ENCODE data around the gene CELF4.

The CELF4 gene

DNA sequence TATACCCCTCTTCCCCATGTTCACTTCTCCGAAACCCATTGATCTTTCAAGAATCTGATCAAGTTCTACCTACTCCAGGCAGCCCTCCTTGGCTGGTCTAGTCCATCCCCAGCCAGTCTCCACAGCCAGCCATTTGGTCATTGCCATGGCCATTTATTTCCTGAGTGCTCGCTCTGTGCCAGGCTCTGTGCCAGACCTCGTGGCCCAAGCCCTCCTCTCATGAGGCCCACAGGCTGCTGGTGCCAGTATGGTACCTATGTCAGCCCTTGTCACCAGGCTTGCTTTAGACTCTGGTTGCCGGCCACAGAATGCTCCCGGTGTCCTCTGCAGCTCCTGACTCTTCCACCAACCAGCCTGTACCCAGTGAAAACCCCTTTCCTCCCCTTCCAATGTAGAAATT lies 78.8 kb downstream of the CELF4 start:
- H3K4me3 ChIP-seq (ENCODE audit: low read length), result no peak overlapping the region
- peaks cover 5% of the 10 kb centered on the region; the same call in 1 of the 2 replicates for H3K27me3 ChIP-seq (ENCODE audit: control insufficient read depth, insufficient read depth, low read length)
- DNase-seq (ENCODE audit: low read depth, low spot score), result no peak
- peaks cover 19% of the 10 kb centered on the region for H3K4me1 ChIP-seq (ENCODE audit: control insufficient read depth, insufficient read depth, low read length)
- no peaks in the 10 kb centered on the region for H3K36me3 ChIP-seq (ENCODE audit: control insufficient read depth, insufficient read depth, low read length)
- no CpG with 5 or more reads among the region's 5 CpGs for WGBS (ENCODE audit: insufficient coverage, insufficient read length)
- H3K9me3 ChIP-seq (ENCODE audit: control insufficient read depth, insufficient read depth, low read length), result no peaks in the 10 kb centered on the region
- no peak overlapping the region for H3K27ac ChIP-seq (ENCODE audit: low read length)

DNA sequence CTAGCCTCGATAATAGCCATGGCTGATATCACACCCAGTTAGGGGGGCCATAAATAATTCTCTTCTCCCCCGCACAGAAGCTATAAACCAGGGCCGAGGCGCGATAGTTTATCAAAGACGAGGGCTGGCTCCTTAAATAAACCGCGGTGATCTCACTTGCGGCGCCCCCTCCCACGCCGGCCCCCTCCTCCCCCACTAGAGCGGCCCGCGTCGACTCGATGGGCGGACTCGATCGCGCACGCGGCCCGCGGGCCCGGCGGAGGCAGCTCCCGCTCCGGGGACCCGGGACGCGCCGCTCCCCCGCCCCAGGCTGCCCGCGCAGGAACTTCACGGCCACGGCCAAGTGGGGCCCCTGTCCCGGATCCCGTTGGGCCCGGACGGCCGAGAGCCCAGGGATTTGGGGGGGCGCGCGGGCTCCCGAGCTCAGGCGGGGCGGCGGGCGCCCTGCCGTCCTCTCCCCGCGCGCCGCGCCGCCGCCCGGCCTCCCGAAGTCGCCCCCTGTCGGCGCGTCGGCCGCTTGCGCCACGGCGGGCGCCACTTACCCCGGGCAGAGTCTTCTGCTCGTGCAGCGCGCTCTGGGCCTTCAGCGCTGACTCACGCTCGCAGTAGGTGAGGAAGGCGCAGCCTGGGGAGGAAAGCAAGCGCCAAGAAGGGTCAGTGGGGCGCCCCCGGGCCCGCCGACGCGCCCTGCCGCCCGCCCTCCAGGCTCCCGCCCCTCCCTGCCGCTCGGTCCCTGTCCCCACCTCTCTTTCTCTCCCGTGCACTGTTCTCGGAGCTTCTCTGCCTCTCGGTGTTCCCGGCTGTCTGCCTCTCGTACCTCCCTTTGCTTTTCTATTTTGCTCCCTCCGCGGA lies 80.4 kb downstream of the CELF4 start:
- Histone ChIP-seq H3K4me3 (ENCODE audit: low read length) (peak overlapping the region; percentile 45; the same call in 1 of the 2 replicates), H3K27me3 (ENCODE audit: control insufficient read depth, insufficient read depth, low read length) (peaks cover 5% of the 10 kb centered on the region; the same call in 1 of the 2 replicates), H3K27ac (ENCODE audit: low read length) (no peak overlapping the region), H3K9me3 (ENCODE audit: control insufficient read depth, insufficient read depth, low read length) (no peaks in the 10 kb centered on the region), H3K4me1 (ENCODE audit: control insufficient read depth, insufficient read depth, low read length) (peaks cover 9% of the 10 kb centered on the region), H3K36me3 (ENCODE audit: control insufficient read depth, insufficient read depth, low read length) (no peaks in the 10 kb centered on the region)
- no peak for DNase-seq (ENCODE audit: low read depth, low spot score)
- WGBS (ENCODE audit: insufficient coverage, insufficient read length), result no CpG with 5 or more reads among the region's 98 CpGs

DNA sequence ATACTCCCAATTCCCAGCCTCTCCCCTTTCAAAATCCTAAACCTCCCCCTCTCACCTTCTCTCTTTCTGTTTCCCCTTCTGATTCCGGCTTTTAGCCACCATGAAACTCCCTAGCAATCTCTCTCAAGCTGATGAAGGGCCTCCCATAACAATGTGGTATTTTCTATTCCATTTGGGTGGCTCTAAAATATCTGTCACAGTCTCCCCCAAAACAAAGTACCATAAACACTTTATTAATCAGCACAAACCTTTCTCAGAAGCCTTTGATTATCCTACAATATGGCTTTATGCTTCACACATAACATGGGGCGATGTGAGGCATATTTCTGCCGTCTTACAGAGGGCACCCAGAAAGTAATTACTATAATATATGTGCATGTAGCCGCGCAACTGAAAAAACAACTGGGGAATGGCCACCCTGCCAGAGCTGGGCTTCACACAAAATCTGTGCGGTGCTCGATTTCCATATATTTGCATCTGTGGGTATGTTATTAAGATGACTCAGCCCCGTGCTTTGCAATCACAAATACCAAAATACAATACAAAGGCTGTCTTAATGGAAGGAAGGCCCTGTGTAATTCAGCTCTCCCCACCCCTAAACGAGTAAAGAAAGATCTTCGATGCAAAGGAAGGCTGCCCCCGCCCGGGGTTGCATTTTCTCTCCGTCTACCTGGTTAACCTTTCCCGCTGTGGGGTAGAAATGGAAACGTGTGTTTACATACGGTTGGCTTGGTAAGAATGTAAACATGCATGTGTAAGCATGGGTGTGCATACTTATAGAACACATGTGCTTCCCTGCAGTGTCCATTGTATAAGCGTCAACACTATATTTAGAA lies 81.4 kb downstream of the CELF4 start:
- no peak for DNase-seq (ENCODE audit: low read depth, low spot score)
- Histone ChIP-seq H3K27me3 (ENCODE audit: control insufficient read depth, insufficient read depth, low read length) (peaks cover 5% of the 10 kb centered on the region; the same call in 1 of the 2 replicates), H3K27ac (ENCODE audit: low read length) (no peak overlapping the region), H3K36me3 (ENCODE audit: control insufficient read depth, insufficient read depth, low read length) (no peaks in the 10 kb centered on the region), H3K9me3 (ENCODE audit: control insufficient read depth, insufficient read depth, low read length) (no peaks in the 10 kb centered on the region), H3K4me3 (ENCODE audit: low read length) (no peak overlapping the region; the same call in 1 of the 2 replicates), H3K4me1 (ENCODE audit: control insufficient read depth, insufficient read depth, low read length) (peaks cover 7% of the 10 kb centered on the region; the same call in 1 of the 2 replicates)
- WGBS (ENCODE audit: insufficient coverage, insufficient read length), result no CpG with 5 or more reads among the region's 17 CpGs

DNA sequence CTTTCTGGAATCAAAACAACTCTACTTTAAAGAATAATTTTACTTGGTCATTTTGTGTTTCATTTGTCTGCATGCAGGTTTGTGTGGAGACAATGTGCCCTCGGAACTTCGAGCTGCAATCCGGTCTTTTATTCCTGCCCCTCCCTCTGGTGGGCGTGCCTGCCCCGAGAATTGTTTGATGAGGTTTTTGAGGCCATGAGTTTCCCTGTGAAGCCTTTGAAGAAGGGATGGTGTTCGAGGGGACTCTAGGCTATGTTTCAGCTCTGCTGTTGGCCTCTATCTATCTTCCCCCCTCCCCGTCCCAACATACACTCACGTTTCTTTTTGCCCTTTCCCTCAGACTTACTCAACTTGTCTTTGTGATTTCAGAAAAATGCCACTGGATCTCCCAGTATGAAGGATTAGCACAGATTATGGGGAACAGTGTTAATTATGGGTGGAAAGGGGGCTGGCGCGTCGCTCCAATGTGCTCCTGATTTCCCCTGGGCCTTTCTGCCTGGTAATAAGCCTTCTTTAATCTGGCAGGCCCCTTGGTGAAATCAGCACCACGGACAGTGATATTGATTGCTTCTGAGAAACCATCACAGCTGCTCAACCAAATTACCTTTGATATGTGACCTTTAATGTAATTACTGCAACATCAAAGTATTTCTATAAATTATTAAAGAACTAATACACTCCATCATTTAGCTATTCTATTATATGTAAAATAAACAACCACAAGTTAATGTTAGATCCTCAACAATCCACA lies 82.2 kb downstream of the CELF4 start:
- DNase-seq (ENCODE audit: low read depth, low spot score), result no peak
- Histone ChIP-seq H3K27me3 (ENCODE audit: control insufficient read depth, insufficient read depth, low read length) (peaks cover 5% of the 10 kb centered on the region; the same call in 1 of the 2 replicates), H3K27ac (ENCODE audit: low read length) (no peak overlapping the region), H3K36me3 (ENCODE audit: control insufficient read depth, insufficient read depth, low read length) (no peaks in the 10 kb centered on the region), H3K9me3 (ENCODE audit: control insufficient read depth, insufficient read depth, low read length) (no peaks in the 10 kb centered on the region), H3K4me3 (ENCODE audit: low read length) (no peak overlapping the region), H3K4me1 (ENCODE audit: control insufficient read depth, insufficient read depth, low read length) (peaks cover 7% of the 10 kb centered on the region; the same call in 1 of the 2 replicates)
- WGBS (ENCODE audit: insufficient coverage, insufficient read length), result no CpG with 5 or more reads among the region's 12 CpGs

DNA sequence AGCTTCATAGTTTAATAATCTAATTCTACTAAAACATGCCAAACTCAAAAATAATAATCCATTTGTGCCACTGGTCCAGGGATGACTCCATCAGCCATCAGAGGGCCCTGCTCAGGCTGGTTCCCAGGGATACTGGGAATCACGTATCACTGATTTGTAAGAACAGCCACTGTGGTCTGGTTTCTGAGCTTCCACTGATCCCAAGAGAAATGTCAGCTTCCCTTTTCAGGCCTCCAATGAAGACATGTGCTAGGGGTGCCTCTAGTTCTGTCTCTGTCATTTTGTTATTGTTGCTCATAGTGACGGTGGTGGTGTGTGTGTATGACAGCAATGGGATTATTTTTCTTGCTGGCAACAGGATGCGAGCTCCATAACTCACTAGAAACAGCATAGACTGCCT lies 83.2 kb downstream of the CELF4 start:
- WGBS (ENCODE audit: insufficient coverage, insufficient read length), result no CpG with 5 or more reads among the region's 3 CpGs
- H3K36me3 ChIP-seq (ENCODE audit: control insufficient read depth, insufficient read depth, low read length), result no peaks in the 10 kb centered on the region
- H3K9me3 ChIP-seq (ENCODE audit: control insufficient read depth, insufficient read depth, low read length), result no peaks in the 10 kb centered on the region
- H3K27me3 ChIP-seq (ENCODE audit: control insufficient read depth, insufficient read depth, low read length), result peaks cover 5% of the 10 kb centered on the region; the same call in 1 of the 2 replicates
- DNase-seq (ENCODE audit: low read depth, low spot score), result no peak
- no peak overlapping the region for H3K27ac ChIP-seq (ENCODE audit: low read length)
- H3K4me1 ChIP-seq (ENCODE audit: control insufficient read depth, insufficient read depth, low read length), result peaks cover 6% of the 10 kb centered on the region; the same call in 1 of the 2 replicates
- H3K4me3 ChIP-seq (ENCODE audit: low read length), result no peak overlapping the region

DNA sequence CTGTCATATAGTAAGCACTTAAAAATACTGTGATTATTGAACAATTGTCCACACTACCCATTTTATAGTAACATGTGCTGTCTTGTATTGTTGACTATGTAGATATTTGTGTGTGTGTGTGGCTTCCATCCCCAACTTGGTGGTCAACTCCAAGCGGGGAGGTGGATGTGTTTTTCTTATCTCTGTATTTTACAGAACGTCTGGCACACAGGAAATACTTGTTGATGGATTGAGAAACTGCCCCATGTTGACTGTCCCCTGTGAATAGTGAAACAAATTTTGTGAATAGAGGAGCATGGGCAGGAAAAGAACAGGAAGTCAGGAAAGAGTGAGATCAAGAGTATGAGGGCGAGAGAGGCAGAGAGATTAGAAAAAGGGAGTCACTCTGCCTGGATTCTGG lies 83.6 kb downstream of the CELF4 start:
- WGBS (ENCODE audit: insufficient coverage, insufficient read length), result no CpG with 5 or more reads among the region's 3 CpGs
- H3K27ac ChIP-seq (ENCODE audit: low read length), result no peak overlapping the region
- no peak overlapping the region for H3K4me3 ChIP-seq (ENCODE audit: low read length)
- peaks cover 5% of the 10 kb centered on the region; the same call in 1 of the 2 replicates for H3K27me3 ChIP-seq (ENCODE audit: control insufficient read depth, insufficient read depth, low read length)
- no peak for DNase-seq (ENCODE audit: low read depth, low spot score)
- no peaks in the 10 kb centered on the region for H3K9me3 ChIP-seq (ENCODE audit: control insufficient read depth, insufficient read depth, low read length)
- no peaks in the 10 kb centered on the region for H3K36me3 ChIP-seq (ENCODE audit: control insufficient read depth, insufficient read depth, low read length)
- H3K4me1 ChIP-seq (ENCODE audit: control insufficient read depth, insufficient read depth, low read length), result peaks cover 6% of the 10 kb centered on the region; the same call in 1 of the 2 replicates

DNA sequence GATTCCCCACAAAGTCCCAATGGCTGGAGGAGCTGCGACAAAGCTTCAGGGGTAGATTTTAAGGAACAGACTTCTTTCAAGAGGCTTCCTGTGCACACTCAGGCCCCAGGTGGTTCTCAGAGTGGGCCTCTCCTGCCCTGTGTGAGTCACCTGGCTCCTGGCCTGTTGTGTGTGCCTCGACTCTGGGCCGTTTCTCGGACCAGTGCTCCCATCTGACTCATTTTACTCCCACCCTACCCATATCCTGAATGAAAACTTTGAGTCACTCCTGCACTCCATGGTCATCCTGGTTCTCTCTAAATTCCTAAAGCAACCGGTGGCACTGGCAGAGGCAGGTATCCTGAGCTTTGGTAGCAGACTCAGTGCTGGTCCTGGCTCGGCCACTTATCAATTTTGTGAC lies 84.1 kb downstream of the CELF4 start:
- Histone ChIP-seq H3K27ac (ENCODE audit: low read length) (no peak overlapping the region), H3K4me1 (ENCODE audit: control insufficient read depth, insufficient read depth, low read length) (peaks cover 6% of the 10 kb centered on the region; the same call in 1 of the 2 replicates), H3K9me3 (ENCODE audit: control insufficient read depth, insufficient read depth, low read length) (no peaks in the 10 kb centered on the region), H3K36me3 (ENCODE audit: control insufficient read depth, insufficient read depth, low read length) (no peaks in the 10 kb centered on the region), H3K27me3 (ENCODE audit: control insufficient read depth, insufficient read depth, low read length) (peaks cover 2% of the 10 kb centered on the region; the same call in 1 of the 2 replicates), H3K4me3 (ENCODE audit: low read length) (no peak overlapping the region)
- DNase-seq (ENCODE audit: low read depth, low spot score), result no peak
- no CpG with 5 or more reads among the region's 6 CpGs for WGBS (ENCODE audit: insufficient coverage, insufficient read length)

DNA sequence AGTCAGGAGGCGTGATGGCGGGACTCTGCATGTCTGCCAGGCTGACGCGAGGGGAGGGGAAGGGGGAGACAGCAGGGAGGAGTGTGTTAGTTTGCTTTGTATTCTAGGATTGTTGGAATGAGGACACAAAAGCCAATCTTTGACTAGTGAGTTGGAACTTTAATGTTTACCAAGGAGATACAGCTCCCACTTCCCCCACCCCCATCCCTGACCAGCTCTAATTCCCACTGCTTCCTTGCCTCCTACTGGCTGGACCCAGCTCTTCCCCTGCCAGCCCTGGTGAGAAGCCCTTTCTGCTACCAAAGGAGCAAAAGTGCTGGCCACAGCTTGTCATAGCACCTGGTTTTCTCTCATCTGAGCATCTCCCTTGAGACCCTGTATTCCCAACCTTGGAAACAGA lies 84.5 kb downstream of the CELF4 start:
- no peak overlapping the region for H3K27ac ChIP-seq (ENCODE audit: low read length)

DNA sequence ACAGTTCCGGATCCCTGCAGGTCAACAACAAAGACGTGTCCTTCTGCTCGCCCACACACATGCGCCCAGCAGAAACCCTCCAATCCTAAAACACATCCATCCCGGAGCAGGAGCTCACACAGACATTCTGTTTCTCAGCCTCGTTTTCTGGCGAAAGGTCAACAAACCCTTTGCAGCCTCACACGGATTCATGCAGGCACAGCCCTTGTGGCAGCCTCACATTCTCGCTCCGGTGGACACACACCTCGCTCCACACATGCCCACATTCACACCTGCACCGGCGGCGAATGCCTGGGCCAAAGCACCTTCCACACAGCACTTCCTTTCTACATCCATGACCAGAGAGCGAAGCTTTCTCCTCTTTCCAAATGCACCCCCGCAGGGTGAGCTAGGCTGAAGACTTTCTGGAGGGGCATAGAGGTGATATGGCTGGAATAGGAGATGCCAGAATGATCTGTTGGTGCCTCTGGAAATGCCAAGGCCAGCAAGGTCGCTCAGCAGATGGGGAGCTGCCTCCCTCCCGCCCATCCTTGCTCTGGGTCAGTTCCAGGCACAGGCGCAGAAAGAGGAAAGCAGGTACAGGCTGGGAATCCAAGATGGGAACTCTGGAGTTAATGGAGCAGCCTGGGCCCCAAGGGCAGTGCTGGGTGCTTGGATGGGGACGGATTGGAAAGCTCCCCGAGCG lies 88.8 kb downstream of the CELF4 start:
- H3K4me1 ChIP-seq (ENCODE audit: control insufficient read depth, insufficient read depth, low read length), result no peaks in the 10 kb centered on the region; the same call in 1 of the 2 replicates
- WGBS (ENCODE audit: insufficient coverage, insufficient read length), result no CpG with 5 or more reads among the region's 22 CpGs
- H3K4me3 ChIP-seq (ENCODE audit: low read length), result no peak overlapping the region
- DNase-seq (ENCODE audit: low read depth, low spot score), result no peak
- no peaks in the 10 kb centered on the region for H3K27me3 ChIP-seq (ENCODE audit: control insufficient read depth, insufficient read depth, low read length)
- H3K27ac ChIP-seq (ENCODE audit: low read length), result no peak overlapping the region
- H3K9me3 ChIP-seq (ENCODE audit: control insufficient read depth, insufficient read depth, low read length), result no peaks in the 10 kb centered on the region
- no peaks in the 10 kb centered on the region for H3K36me3 ChIP-seq (ENCODE audit: control insufficient read depth, insufficient read depth, low read length)

More for the DNA sequence above, 84.5 kb downstream of the CELF4 start:
- Histone ChIP-seq H3K27me3 (ENCODE audit: control insufficient read depth, insufficient read depth, low read length) (no peaks in the 10 kb centered on the region; the same call in 1 of the 2 replicates), H3K4me1 (ENCODE audit: control insufficient read depth, insufficient read depth, low read length) (peaks cover 6% of the 10 kb centered on the region; the same call in 1 of the 2 replicates), H3K4me3 (ENCODE audit: low read length) (no peak overlapping the region), H3K9me3 (ENCODE audit: control insufficient read depth, insufficient read depth, low read length) (no peaks in the 10 kb centered on the region), H3K36me3 (ENCODE audit: control insufficient read depth, insufficient read depth, low read length) (no peaks in the 10 kb centered on the region)
- no peak for DNase-seq (ENCODE audit: low read depth, low spot score)
- WGBS (ENCODE audit: insufficient coverage, insufficient read length), result no CpG with 5 or more reads among the region's 4 CpGs
